HG03575 (cell line): ENCODE results near the gene WDR73.

Experiments used
- ATAC-seq: cut with Tn5 transposase; IDR thresholded peaks from one replicate; pipeline ENCODE4 v1.9.1; 2021; ENCODE audit not compliant: unreplicated experiment, insufficient number of reproducible peaks, low FRiP score; ENCODE audit errors: extremely low read depth

Gene WDR73

GRCh38 chr15:84595660-84596059, 58.4 kb downstream of the WDR73 start:
- ATAC-seq = no peak

GRCh38 chr15:84594617-84595290, 59.3 kb downstream of the WDR73 start:
- no peak for ATAC-seq

DNA sequence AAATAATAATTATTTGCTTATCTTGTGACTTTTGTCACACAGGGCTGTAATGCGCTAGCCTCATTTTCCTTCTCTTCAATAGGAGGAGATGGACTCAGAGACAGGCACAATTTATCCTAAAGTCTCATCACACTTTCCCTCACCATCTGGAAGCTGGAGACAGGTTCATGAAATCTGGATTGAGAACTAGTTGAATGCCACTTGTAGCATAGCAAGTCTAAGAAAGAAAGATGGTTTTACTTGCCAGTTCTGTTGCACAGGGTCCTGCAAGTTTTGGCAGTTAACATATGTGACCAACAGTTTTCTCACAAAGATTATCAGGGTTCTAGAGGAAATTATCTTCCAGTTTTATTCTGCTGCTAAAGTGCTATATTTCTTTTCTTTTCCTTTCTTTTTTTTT, 62.3 kb downstream of the WDR73 start:
- no peak for ATAC-seq

- ATAC-seq = no peak
Observed at GRCh38 chr15:84590406-84590805, 63.7 kb downstream of the WDR73 start.
